Measurements from ENCODE around the gene LDLRAD4. TPM values are rescaled to one million over a fixed set of nuclear protein-coding genes. Genes with fewer than 3 reads are reported as not detected.

Gene LDLRAD4
- total RNA-seq, 1 donor, result 0.54 TPM

DNA sequence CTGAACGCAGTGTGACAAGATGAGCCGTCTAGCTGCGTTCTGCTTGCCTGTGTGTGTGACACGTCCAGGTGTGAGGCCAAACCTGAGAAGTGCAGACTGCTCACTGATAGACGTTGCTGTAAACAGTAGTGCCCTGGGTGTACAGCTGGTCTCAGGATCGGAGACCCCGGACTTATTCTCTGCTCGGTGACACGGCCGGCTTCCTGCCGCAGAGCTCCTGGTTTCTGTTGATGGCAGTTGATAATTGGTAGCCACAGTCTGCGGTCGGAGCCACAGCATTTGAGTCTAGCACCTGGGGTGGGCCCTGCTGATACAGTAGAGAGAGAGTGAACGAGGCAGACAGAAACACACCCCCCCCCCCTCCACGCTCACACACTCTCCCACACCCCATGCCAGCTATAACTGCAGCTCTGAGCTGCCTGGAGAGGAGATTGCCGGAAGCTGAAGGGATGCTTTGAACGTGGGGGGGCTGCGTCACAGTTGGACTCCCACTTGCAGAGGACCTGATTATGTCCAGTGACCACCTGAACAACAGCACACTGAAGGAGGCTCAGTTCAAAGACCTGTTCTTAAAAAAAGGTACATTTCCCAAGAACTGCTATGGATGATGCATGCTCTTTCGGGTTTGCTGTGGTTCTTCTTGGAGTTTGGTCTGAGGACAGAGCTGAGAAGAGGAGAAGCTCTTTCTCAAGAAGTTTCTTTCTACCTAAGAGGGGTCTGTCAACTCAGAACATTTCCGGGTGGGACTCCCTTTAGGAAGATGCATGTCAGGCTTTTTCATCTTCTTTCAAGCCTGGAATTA lies 393.8 kb downstream of the LDLRAD4 start:
- TF ChIP-seq CTCF (IDR thresholded peaks at IDR 0.05; ENCODE audit: insufficient read depth, low read length), result no peak
- H3K4me3 ChIP-seq (ENCODE audit: low read depth, low read length), result no peak overlapping the region
- no peak for DNase-seq (ENCODE audit: low read depth)

DNA sequence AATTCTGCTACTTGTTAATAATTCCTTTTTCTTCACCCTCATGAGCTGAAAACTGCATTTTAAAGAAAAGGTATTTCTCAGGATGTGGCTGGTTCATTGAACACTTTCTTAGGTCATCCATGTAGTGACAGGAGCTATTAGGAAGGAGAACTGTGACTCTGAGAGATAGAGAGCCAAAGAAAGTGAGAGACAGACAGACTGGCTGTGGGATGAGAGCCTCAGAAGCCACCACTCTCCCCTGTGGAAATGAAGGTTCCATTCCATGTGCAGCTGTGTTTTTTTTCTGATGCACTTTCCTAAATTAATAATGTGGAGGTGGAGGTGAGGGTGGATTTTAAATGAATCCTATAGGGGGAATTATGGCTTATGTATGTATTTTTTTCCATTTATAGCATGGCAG lies 394.5 kb downstream of the LDLRAD4 start:
- H3K4me3 ChIP-seq (ENCODE audit: low read depth, low read length), result no peak overlapping the region
- TF ChIP-seq CTCF (IDR thresholded peaks at IDR 0.05; ENCODE audit: insufficient read depth, low read length), result no peak
- no peak for DNase-seq (ENCODE audit: low read depth)

GRCh38 chr18:13613591-13614501 lies 395.3 kb downstream of the LDLRAD4 start:
- no peak for DNase-seq (ENCODE audit: low read depth)
- H3K4me3 ChIP-seq (ENCODE audit: low read depth, low read length), result no peak overlapping the region
- TF ChIP-seq CTCF (IDR thresholded peaks at IDR 0.05; ENCODE audit: insufficient read depth, low read length), result no peak

GRCh38 chr18:13614641-13615288 lies 396.2 kb downstream of the LDLRAD4 start:
- TF ChIP-seq CTCF (IDR thresholded peaks at IDR 0.05; ENCODE audit: insufficient read depth, low read length), result no peak
- DNase-seq (ENCODE audit: low read depth), result no peak
- no peak overlapping the region for H3K4me3 ChIP-seq (ENCODE audit: low read depth, low read length)

DNA sequence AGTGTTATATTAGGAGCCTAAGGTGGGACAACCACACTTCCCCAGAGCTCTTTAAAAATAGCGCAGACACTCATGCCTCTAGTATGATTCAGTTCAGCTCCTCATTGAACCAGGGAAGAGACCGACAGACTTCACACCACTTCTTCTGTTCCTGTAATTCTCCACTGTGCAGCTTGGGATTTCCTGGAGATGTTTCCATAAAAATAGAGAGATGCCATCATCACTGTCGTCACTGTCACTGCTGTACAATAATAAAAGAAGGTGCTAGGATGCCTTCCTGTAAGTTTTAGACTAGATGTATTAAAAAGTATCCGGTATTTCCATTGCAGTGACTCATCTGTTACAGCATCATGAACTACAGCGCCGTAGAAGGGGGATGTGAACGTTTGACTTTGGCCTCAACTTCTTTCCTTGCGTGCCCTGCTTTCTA lies 396.9 kb downstream of the LDLRAD4 start:
- no peak for TF ChIP-seq CTCF (IDR thresholded peaks at IDR 0.05; ENCODE audit: insufficient read depth, low read length)
- no peak for DNase-seq (ENCODE audit: low read depth)
- H3K4me3 ChIP-seq (ENCODE audit: low read depth, low read length), result no peak overlapping the region

GRCh38 chr18:13616041-13616440 lies 397.5 kb downstream of the LDLRAD4 start:
- DNase-seq (ENCODE audit: low read depth), result no peak
- TF ChIP-seq CTCF (IDR thresholded peaks at IDR 0.05; ENCODE audit: insufficient read depth, low read length), result no peak
- no peak overlapping the region for H3K4me3 ChIP-seq (ENCODE audit: low read depth, low read length)
